Uterus (tissue), 4 donors: ENCODE data around the gene AMOT. TPM values are rescaled to one million over a fixed set of nuclear protein-coding genes. Genes with fewer than 3 reads are reported as not detected.

Experiments used
- DNase-seq, 2 donors: peaks; one replicate each; pipeline ENCODE4 v3.0.0-alpha.2; 2019 to 2020
- H3K27ac ChIP-seq, 2 donors: fragments of 200-600 bp; sonication (generic); 1 replicate in 1 of 2; 2 replicates in 1 of 2; pipeline ENCODE4 v1.5.1; 2016 to 2018
- H3K27me3 ChIP-seq, 2 donors: fragments of 200-600 bp; sonication (generic); one replicate each; pipeline ENCODE4 v1.5.1; 2018 to 2019; ENCODE audit warnings: control low read depth in 1 of 2
- H3K36me3 ChIP-seq, 2 donors: fragments of 200-600 bp; sonication (generic); one replicate each; pipeline ENCODE4 v1.5.1; 2019; ENCODE audit warnings: control low read depth in 1 of 2
- H3K4me1 ChIP-seq, 2 donors: fragments of 200-600 bp; sonication (generic); one replicate each; pipeline ENCODE4 v1.5.1; 2018 to 2019; ENCODE audit warnings: control low read depth in 1 of 2
- H3K4me3 ChIP-seq, 2 donors: fragments of 200-600 bp; sonication (generic); 1 replicate in 1 of 2; 2 replicates in 1 of 2; pipeline ENCODE4 v1.5.1; 2018 to 2019; ENCODE audit warnings: mild to moderate bottlenecking in 1 of 2
- H3K9me3 ChIP-seq, 2 donors: fragments of 200-600 bp; sonication (generic); one replicate each; pipeline ENCODE4 v1.5.1; 2019; ENCODE audit warnings: control low read depth in 1 of 2
- POLR2A ChIP-seq, 2 donors: fragments of 450-650 bp; IDR thresholded peaks; one replicate each; pipeline ENCODE4 v1.6.1; 2016; ENCODE audit warnings: antibody characterized with exemption in 2 of 2, mild to moderate bottlenecking in 1 of 2, moderate library complexity in 1 of 2
- intact Hi-C: fragments of 100-400 bp; cut with DNase I; formaldehyde crosslinking; loops from one replicate; pipeline ENCODE4 v1.15.1; 2023; ENCODE audit warnings: low total_unique reads
- total RNA-seq, 4 donors: library from RNA; depleted of rRNA in 3 of 4; stranded (reverse); fragments of >200 nt in 3 of 4; gene quantifications; one replicate each; pipeline versions ENCODE4 v1.1.0 to v1.2.4, GENCODE V29; 2014 to 2023
- TF ChIP-seq, protein P1 (sequence below), 4 experiments: fragments of 200-600 bp in 2 of 4; fragments of 450-650 bp in 2 of 4; sonication (generic) in 2 of 4; IDR thresholded peaks; one replicate each; pipeline ENCODE4 v1.5.1; 2016 to 2019; ENCODE audit warnings: antibody characterized with exemption in 4 of 4, mild to moderate bottlenecking in 2 of 4, moderate library complexity in 1 of 4
- donor health status: DM: yes; HTN: yes; CAD: no.

The AMOT gene
- total RNA-seq, 4 donors from 2014 or later: 3.5 to 40.8 (median 14.9) TPM

DNA sequence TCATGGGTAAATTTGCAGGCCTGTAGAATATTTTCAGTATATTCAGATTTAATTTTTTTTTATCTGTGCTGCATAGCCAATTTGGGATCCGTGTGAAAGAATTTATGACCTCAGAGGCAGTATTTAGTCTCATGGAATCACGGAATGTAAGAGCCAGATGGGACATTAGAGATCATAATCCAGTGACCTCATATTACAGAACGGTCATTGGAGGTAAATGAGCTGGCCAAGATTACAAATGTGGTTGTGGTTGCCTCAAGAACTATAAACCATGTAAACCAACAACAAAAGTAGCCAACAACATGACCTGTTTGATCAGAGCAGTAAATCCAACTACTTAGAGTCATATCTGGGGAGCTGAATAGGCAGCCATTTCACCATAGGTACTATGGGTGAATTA, 71.6 kb downstream of the AMOT start:
- no peak for DNase-seq
- Histone ChIP-seq H3K4me3 (no peak overlapping the region), H3K4me1 (no peaks in the 10 kb centered on the region), H3K27ac (no peak overlapping the region), H3K36me3 (no peaks in the 10 kb centered on the region), H3K27me3 (no peaks in the 10 kb centered on the region), H3K9me3 (no peaks in the 10 kb centered on the region)
- intact Hi-C loops: no loop called here
- TF ChIP-seq, protein P1, sequence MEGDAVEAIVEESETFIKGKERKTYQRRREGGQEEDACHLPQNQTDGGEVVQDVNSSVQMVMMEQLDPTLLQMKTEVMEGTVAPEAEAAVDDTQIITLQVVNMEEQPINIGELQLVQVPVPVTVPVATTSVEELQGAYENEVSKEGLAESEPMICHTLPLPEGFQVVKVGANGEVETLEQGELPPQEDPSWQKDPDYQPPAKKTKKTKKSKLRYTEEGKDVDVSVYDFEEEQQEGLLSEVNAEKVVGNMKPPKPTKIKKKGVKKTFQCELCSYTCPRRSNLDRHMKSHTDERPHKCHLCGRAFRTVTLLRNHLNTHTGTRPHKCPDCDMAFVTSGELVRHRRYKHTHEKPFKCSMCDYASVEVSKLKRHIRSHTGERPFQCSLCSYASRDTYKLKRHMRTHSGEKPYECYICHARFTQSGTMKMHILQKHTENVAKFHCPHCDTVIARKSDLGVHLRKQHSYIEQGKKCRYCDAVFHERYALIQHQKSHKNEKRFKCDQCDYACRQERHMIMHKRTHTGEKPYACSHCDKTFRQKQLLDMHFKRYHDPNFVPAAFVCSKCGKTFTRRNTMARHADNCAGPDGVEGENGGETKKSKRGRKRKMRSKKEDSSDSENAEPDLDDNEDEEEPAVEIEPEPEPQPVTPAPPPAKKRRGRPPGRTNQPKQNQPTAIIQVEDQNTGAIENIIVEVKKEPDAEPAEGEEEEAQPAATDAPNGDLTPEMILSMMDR (IDR thresholded peaks at IDR 0.05): no peak
- no peak for TF ChIP-seq POLR2A (IDR thresholded peaks at IDR 0.05)

GRCh38 chrX:112768563-112768962, 72.1 kb downstream of the AMOT start:
- no peak for DNase-seq
- H3K27me3 ChIP-seq: no peaks in the 10 kb centered on the region
- no peak overlapping the region for H3K27ac ChIP-seq
- no peak overlapping the region for H3K4me3 ChIP-seq
- H3K36me3 ChIP-seq: no peaks in the 10 kb centered on the region
- no peaks in the 10 kb centered on the region for H3K9me3 ChIP-seq
- no peaks in the 10 kb centered on the region for H3K4me1 ChIP-seq
- TF ChIP-seq, protein P1 (IDR thresholded peaks at IDR 0.05): no peak
- no peak for TF ChIP-seq POLR2A (IDR thresholded peaks at IDR 0.05)
- intact Hi-C loops: no loop called here

DNA sequence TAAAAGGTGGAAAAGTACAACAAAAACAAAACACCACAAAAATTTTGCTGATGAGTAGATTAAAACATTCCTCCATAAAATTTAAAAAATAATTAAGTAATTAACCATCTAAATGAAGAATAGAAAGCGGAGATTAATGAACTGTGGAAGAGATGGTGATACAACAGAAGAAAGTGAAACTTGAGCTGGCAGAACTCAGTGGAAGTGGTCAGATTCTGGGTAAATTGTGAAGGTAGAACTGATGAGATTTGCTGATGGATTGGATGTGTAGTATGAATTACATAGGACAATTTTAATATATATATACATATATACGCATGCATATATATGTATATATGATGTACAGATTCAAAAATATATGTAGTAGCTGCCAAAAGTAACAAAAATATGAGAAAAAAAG, 73.9 kb downstream of the AMOT start:
- H3K36me3 ChIP-seq: no peaks in the 10 kb centered on the region
- H3K27me3 ChIP-seq: no peaks in the 10 kb centered on the region
- no peaks in the 10 kb centered on the region for H3K4me1 ChIP-seq
- H3K4me3 ChIP-seq: no peak overlapping the region
- intact Hi-C loops: no loop called here
- H3K9me3 ChIP-seq: no peaks in the 10 kb centered on the region
- TF ChIP-seq, protein P1 (IDR thresholded peaks at IDR 0.05): no peak
- no peak for TF ChIP-seq POLR2A (IDR thresholded peaks at IDR 0.05)
- H3K27ac ChIP-seq: no peak overlapping the region
- no peak for DNase-seq

GRCh38 chrX:112761242-112762207, 79.1 kb downstream of the AMOT start:
- no peak overlapping the region for H3K27ac ChIP-seq

DNA sequence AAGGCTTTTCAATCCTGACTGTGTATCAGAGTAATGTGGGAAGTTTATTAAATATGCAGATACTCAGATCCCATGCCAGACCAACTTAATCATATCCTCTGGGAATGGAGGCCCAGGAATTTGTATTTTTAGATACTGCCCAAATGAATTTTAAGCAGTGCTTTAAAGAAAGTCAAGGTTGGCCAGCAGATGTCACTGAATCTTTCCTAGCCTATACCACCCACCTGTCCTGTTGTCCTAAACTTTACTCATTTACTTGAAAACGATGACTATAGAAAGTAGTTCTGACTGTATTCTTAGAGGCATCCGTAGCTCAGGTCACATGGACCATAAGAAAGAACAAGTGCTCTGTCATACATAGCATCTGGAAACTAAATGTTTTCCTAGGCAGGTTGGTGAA, 79.9 kb downstream of the AMOT start:
- no peak for DNase-seq
- Histone ChIP-seq H3K36me3 (no peaks in the 10 kb centered on the region), H3K4me1 (no peaks in the 10 kb centered on the region), H3K4me3 (no peak overlapping the region), H3K9me3 (no peaks in the 10 kb centered on the region), H3K27ac (no peak overlapping the region), H3K27me3 (no peaks in the 10 kb centered on the region)
- TF ChIP-seq POLR2A (IDR thresholded peaks at IDR 0.05): no peak
- TF ChIP-seq, protein P1 (IDR thresholded peaks at IDR 0.05): no peak
- intact Hi-C loops: no loop called here

More at GRCh38 chrX:112761242-112762207, 79.1 kb downstream of the AMOT start:
- no peak overlapping the region for H3K4me3 ChIP-seq
- DNase-seq: no peak
- H3K9me3 ChIP-seq: no peaks in the 10 kb centered on the region
- H3K4me1 ChIP-seq: no peaks in the 10 kb centered on the region
- intact Hi-C loops: no loop called here
- H3K27me3 ChIP-seq: no peaks in the 10 kb centered on the region
- TF ChIP-seq, protein P1 (IDR thresholded peaks at IDR 0.05): no peak
- no peak for TF ChIP-seq POLR2A (IDR thresholded peaks at IDR 0.05)
- H3K36me3 ChIP-seq: no peaks in the 10 kb centered on the region
